Adrenal gland (tissue), 5 donors: ENCODE data around the gene AK8.

Source experiments
- CTCF ChIP-seq, 6 experiments: fragments of 450-650 bp in 4 of 6; fragments of 200-600 bp in 2 of 6; sonication (generic) in 1 of 6; IDR thresholded peaks; 1 replicate in 5 of 6; 2 replicates in 1 of 6; pipeline versions ENCODE4 v1.5.1 to v1.8.0; 2016 to 2021; ENCODE audit warnings: antibody characterized with exemption in 6 of 6, mild to moderate bottlenecking in 2 of 6, moderate library complexity in 1 of 6
- POLR2A ChIP-seq, 2 donors: fragments of 450-650 bp; IDR thresholded peaks; one replicate each; pipeline ENCODE4 v1.6.1; 2017; ENCODE audit warnings: antibody characterized with exemption in 2 of 2, mild to moderate bottlenecking in 2 of 2, moderate library complexity in 1 of 2
- donor health status: DM: no; HTN: no; CAD: no.

- no peak for TF ChIP-seq CTCF (IDR thresholded peaks at IDR 0.05)
- no peak for TF ChIP-seq POLR2A (IDR thresholded peaks at IDR 0.05)
Observed at GRCh38 chr9:132880324-132880661, 2.2 kb upstream of the AK8 start.
